CD14-positive monocyte (primary cell): Measurements from ENCODE around the gene CCDC85A. TPM values are rescaled to one million over a fixed set of nuclear protein-coding genes. Genes with fewer than 3 reads are reported as not detected.

Experiments
- DNase-seq, 3 donors: peaks; one replicate each; pipeline ENCODE4 v3.0.0-alpha.2; 2011 to 2022
- H2AFZ ChIP-seq: 2 replicates; pipeline ENCODE4 v1.6.0; 2012; ENCODE audit warnings: mild to moderate bottlenecking, low read depth, low read length, inconsistent platforms; ENCODE audit not compliant: insufficient read depth, poor library complexity, severe bottlenecking
- H3K27ac ChIP-seq, 2 donors: 1 replicate in 1 of 2; 2 replicates in 1 of 2; pipeline ENCODE4 v1.5.1; 2012 to 2013; ENCODE audit warnings: low read length in 2 of 2, control low read depth in 1 of 2, inconsistent platforms in 1 of 2, low read depth in 1 of 2, mild to moderate bottlenecking in 1 of 2
- H3K27me3 ChIP-seq, 2 donors: one replicate each; pipeline versions ENCODE4 v1.6.0 to v1.6.1; 2011 to 2013; ENCODE audit warnings: low read length in 2 of 2; ENCODE audit not compliant: control insufficient read depth in 2 of 2, insufficient read depth in 2 of 2
- H3K36me3 ChIP-seq, 2 donors: replicated peaks in 1 of 2; 1 replicate in 1 of 2; 2 replicates in 1 of 2; pipeline versions ENCODE4 v1.5.1 to v1.6.1; 2012 to 2013; ENCODE audit warnings: low read length in 2 of 2, control low read depth in 1 of 2, inconsistent platforms in 1 of 2, mild to moderate bottlenecking in 1 of 2; ENCODE audit not compliant: insufficient read depth in 2 of 2, control insufficient read depth in 1 of 2
- H3K4me1 ChIP-seq, 2 donors: 1 replicate in 1 of 2; 2 replicates in 1 of 2; pipeline versions ENCODE4 v1.5.1 to v1.6.1; 2012 to 2013; ENCODE audit warnings: low read length in 2 of 2, control low read depth in 1 of 2, inconsistent platforms in 1 of 2, mild to moderate bottlenecking in 1 of 2, moderate library complexity in 1 of 2; ENCODE audit not compliant: insufficient read depth in 2 of 2, control insufficient read depth in 1 of 2
- H3K4me2 ChIP-seq: replicated peaks from 2 replicates; pipeline ENCODE3; 2012; ENCODE audit warnings: low read length, moderate library complexity, mild to moderate bottlenecking; ENCODE audit not compliant: poor library complexity, severe bottlenecking; ENCODE audit errors: extremely low read depth
- H3K4me3 ChIP-seq, 3 experiments: fragments of 200-600 bp in 1 of 3; sonication (generic) in 1 of 3; replicated peaks in 1 of 3; 1 replicate in 2 of 3; 2 replicates in 1 of 3; pipeline ENCODE4 v1.5.1; 2011 to 2013; ENCODE audit warnings: low read length in 3 of 3, mild to moderate bottlenecking in 3 of 3, control low read depth in 2 of 3, low read depth in 2 of 3, inconsistent platforms in 1 of 3, moderate library complexity in 1 of 3
- H3K79me2 ChIP-seq: 2 replicates; pipeline ENCODE4 v1.6.0; 2012; ENCODE audit warnings: mild to moderate bottlenecking, control low read depth, inconsistent platforms, low read length, moderate library complexity; ENCODE audit not compliant: insufficient read depth
- H3K9ac ChIP-seq: 2 replicates; pipeline ENCODE4 v1.6.0; 2017; ENCODE audit warnings: low read length, mild to moderate bottlenecking; ENCODE audit not compliant: insufficient read depth, poor library complexity, severe bottlenecking
- H3K9me3 ChIP-seq, 2 donors: replicated peaks in 1 of 2; 1 replicate in 1 of 2; 2 replicates in 1 of 2; pipeline versions ENCODE4 v1.5.1 to v1.6.1; 2012 to 2013; ENCODE audit warnings: low read length in 2 of 2, control low read depth in 1 of 2; ENCODE audit not compliant: control insufficient read depth in 1 of 2, insufficient read depth in 1 of 2
- H4K20me1 ChIP-seq: 2 replicates; pipeline ENCODE4 v1.6.0; 2012; ENCODE audit warnings: mild to moderate bottlenecking, low read length, control low read depth, moderate library complexity; ENCODE audit not compliant: insufficient read depth
- H3K27ac Mint-ChIP-seq, 7 donors: one replicate each; pipeline ENCODE4 v1.8.0; 2020; ENCODE audit warnings: mild to moderate bottlenecking in 7 of 7, mixed read lengths in 7 of 7, moderate library complexity in 6 of 7, inconsistent platforms in 2 of 7
- H3K27me3 Mint-ChIP-seq, 3 donors: one replicate each; pipeline ENCODE4 v1.8.0; 2021 to 2022; ENCODE audit warnings: low read depth in 3 of 3, mild to moderate bottlenecking in 3 of 3, mixed read lengths in 3 of 3, moderate library complexity in 3 of 3, inconsistent platforms in 1 of 3
- H3K36me3 Mint-ChIP-seq, 2 donors: one replicate each; pipeline ENCODE4 v1.8.0; 2020; ENCODE audit warnings: mixed read lengths in 2 of 2, inconsistent platforms in 1 of 2, mild to moderate bottlenecking in 1 of 2
- H3K4me1 Mint-ChIP-seq: one replicate; pipeline ENCODE4 v1.8.0; 2020; ENCODE audit warnings: mild to moderate bottlenecking, mixed read lengths
- H3K4me3 Mint-ChIP-seq, 2 donors: one replicate each; pipeline ENCODE4 v1.8.0; 2020; ENCODE audit warnings: mild to moderate bottlenecking in 2 of 2, mixed read lengths in 2 of 2, moderate library complexity in 1 of 2
- H3K9me3 Mint-ChIP-seq, 7 donors: one replicate each; pipeline ENCODE4 v1.8.0; 2020 to 2022; ENCODE audit warnings: mixed read lengths in 7 of 7, mild to moderate bottlenecking in 6 of 7, moderate library complexity in 6 of 7, inconsistent platforms in 2 of 7
- CTCF ChIP-seq: fragments of 200-600 bp; IDR thresholded peaks from one replicate; pipeline ENCODE4 v1.8.0; 2022; ENCODE audit warnings: antibody characterized with exemption, mild to moderate bottlenecking
- WGBS: methylation state at CpG from one replicate; pipeline ENCODE4 v1.1.5; 2013; ENCODE audit warnings: missing lambda C conversion rate; ENCODE audit not compliant: insufficient coverage; 5-methylcytosine and 5-hydroxymethylcytosine counted together
- intact Hi-C, 2 donors: fragments of 100-400 bp; cut with micrococcal nuclease; formaldehyde crosslinking; loops; one replicate each; pipeline versions ENCODE4 v1.15.0 to v1.15.1; 2023
- polyA plus RNA-seq, 3 donors: library from polyadenylated mRNA; depleted of rRNA in 1 of 3; unstranded in 2 of 3; stranded (reverse) in 1 of 3; fragments of 300-500 nt in 2 of 3; fragments of >200 nt in 1 of 3; fragmentation: Illumina TruSeq in 2 of 3; gene quantifications; 1 replicate in 2 of 3; 2 replicates in 1 of 3; pipeline ENCODE4 v1.2.3, GENCODE V29; 2012 to 2021

The CCDC85A gene
- polyA plus RNA-seq, 3 donors: not detected

GRCh38 chr2:56211048-56211447 lies 27.3 kb downstream of the CCDC85A start:
- H3K27ac ChIP-seq: no peak overlapping the region
- no peak overlapping the region for H3K4me3 ChIP-seq
- intact Hi-C loops: no loop called here
- peaks cover 0 to 2% (median 0%) of the 10 kb centered on the region in 7 donors for H3K9me3 Mint-ChIP-seq
- no peaks in the 10 kb centered on the region for H3K79me2 ChIP-seq
- no peak for TF ChIP-seq CTCF
- H3K27me3 Mint-ChIP-seq: peaks cover 0 to 1% (median 0%) of the 10 kb centered on the region in 3 donors
- no peak overlapping the region for H3K27ac Mint-ChIP-seq
- H3K4me2 ChIP-seq: no peak overlapping the region
- no peaks in the 10 kb centered on the region for H3K4me1 Mint-ChIP-seq
- no peak overlapping the region for H3K4me3 Mint-ChIP-seq
- H3K4me1 ChIP-seq: no peaks in the 10 kb centered on the region
- no peak for DNase-seq
- no peaks in the 10 kb centered on the region for H4K20me1 ChIP-seq
- no peak overlapping the region for H3K9ac ChIP-seq
- no peak overlapping the region for H2AFZ ChIP-seq
- H3K36me3 ChIP-seq: no peaks in the 10 kb centered on the region
- no peaks in the 10 kb centered on the region for H3K36me3 Mint-ChIP-seq
- H3K9me3 ChIP-seq: no peaks in the 10 kb centered on the region
- no peaks in the 10 kb centered on the region for H3K27me3 ChIP-seq

DNA sequence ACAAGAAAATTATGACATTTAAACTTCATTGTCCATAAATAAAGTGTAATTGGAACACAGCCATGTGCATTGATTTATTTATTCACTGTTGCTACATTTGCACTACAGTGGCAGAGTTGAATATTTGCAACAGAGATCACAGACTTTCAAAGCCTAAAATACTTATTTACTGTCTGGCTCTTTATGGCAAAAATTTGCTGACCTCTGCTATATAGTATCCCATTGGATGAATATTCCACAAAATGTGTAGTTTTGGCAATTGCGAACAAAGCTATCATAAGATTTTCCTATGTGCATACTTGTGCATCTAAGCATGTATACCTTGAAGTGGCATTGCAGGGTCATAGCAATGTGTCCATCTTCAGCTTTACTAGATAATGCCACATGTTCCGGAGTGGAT lies 32.1 kb downstream of the CCDC85A start:
- no peak overlapping the region for H3K4me2 ChIP-seq
- no peaks in the 10 kb centered on the region for H3K4me1 Mint-ChIP-seq
- no peak overlapping the region for H3K4me3 ChIP-seq
- no peak overlapping the region for H2AFZ ChIP-seq
- H3K4me3 Mint-ChIP-seq: no peak overlapping the region
- intact Hi-C loops: no loop called here
- H3K36me3 Mint-ChIP-seq: no peaks in the 10 kb centered on the region
- no peak overlapping the region for H3K9ac ChIP-seq
- H3K36me3 ChIP-seq: no peaks in the 10 kb centered on the region
- H3K27me3 ChIP-seq: no peaks in the 10 kb centered on the region
- no peaks in the 10 kb centered on the region for H4K20me1 ChIP-seq
- no peak overlapping the region for H3K27ac Mint-ChIP-seq
- no peaks in the 10 kb centered on the region for H3K79me2 ChIP-seq
- DNase-seq: no peak
- peaks cover 0 to 2% (median 0%) of the 10 kb centered on the region in 7 donors for H3K9me3 Mint-ChIP-seq
- no peaks in the 10 kb centered on the region for H3K4me1 ChIP-seq
- WGBS: 89% methylated on average over 1 of the region's 2 CpGs
- H3K27ac ChIP-seq: no peak overlapping the region
- no peaks in the 10 kb centered on the region for H3K9me3 ChIP-seq
- no peak for TF ChIP-seq CTCF
- no peaks in the 10 kb centered on the region for H3K27me3 Mint-ChIP-seq
